CD14-positive monocyte (primary cell): Measurements from ENCODE around the gene SMIM10L1. TPM values are rescaled to one million over a fixed set of nuclear protein-coding genes. Genes with fewer than 3 reads are reported as not detected.

Source experiments
- DNase-seq, 3 donors: peaks; one replicate each; pipeline ENCODE4 v3.0.0-alpha.2; 2011 to 2022
- H2AFZ ChIP-seq: 2 replicates; pipeline ENCODE4 v1.6.0; 2012; ENCODE audit warnings: mild to moderate bottlenecking, low read depth, low read length, inconsistent platforms; ENCODE audit not compliant: insufficient read depth, poor library complexity, severe bottlenecking
- H3K27ac ChIP-seq, 2 donors: 1 replicate in 1 of 2; 2 replicates in 1 of 2; pipeline ENCODE4 v1.5.1; 2012 to 2013; ENCODE audit warnings: low read length in 2 of 2, control low read depth in 1 of 2, inconsistent platforms in 1 of 2, low read depth in 1 of 2, mild to moderate bottlenecking in 1 of 2
- H3K27me3 ChIP-seq, 2 donors: one replicate each; pipeline versions ENCODE4 v1.6.0 to v1.6.1; 2011 to 2013; ENCODE audit warnings: low read length in 2 of 2; ENCODE audit not compliant: control insufficient read depth in 2 of 2, insufficient read depth in 2 of 2
- H3K36me3 ChIP-seq, 2 donors: replicated peaks in 1 of 2; 1 replicate in 1 of 2; 2 replicates in 1 of 2; pipeline versions ENCODE4 v1.5.1 to v1.6.1; 2012 to 2013; ENCODE audit warnings: low read length in 2 of 2, control low read depth in 1 of 2, inconsistent platforms in 1 of 2, mild to moderate bottlenecking in 1 of 2; ENCODE audit not compliant: insufficient read depth in 2 of 2, control insufficient read depth in 1 of 2
- H3K4me1 ChIP-seq, 2 donors: 1 replicate in 1 of 2; 2 replicates in 1 of 2; pipeline versions ENCODE4 v1.5.1 to v1.6.1; 2012 to 2013; ENCODE audit warnings: low read length in 2 of 2, control low read depth in 1 of 2, inconsistent platforms in 1 of 2, mild to moderate bottlenecking in 1 of 2, moderate library complexity in 1 of 2; ENCODE audit not compliant: insufficient read depth in 2 of 2, control insufficient read depth in 1 of 2
- H3K4me2 ChIP-seq: replicated peaks from 2 replicates; pipeline ENCODE3; 2012; ENCODE audit warnings: low read length, moderate library complexity, mild to moderate bottlenecking; ENCODE audit not compliant: poor library complexity, severe bottlenecking; ENCODE audit errors: extremely low read depth
- H3K4me3 ChIP-seq, 3 experiments: fragments of 200-600 bp in 1 of 3; sonication (generic) in 1 of 3; replicated peaks in 1 of 3; 1 replicate in 2 of 3; 2 replicates in 1 of 3; pipeline ENCODE4 v1.5.1; 2011 to 2013; ENCODE audit warnings: low read length in 3 of 3, mild to moderate bottlenecking in 3 of 3, control low read depth in 2 of 3, low read depth in 2 of 3, inconsistent platforms in 1 of 3, moderate library complexity in 1 of 3
- H3K79me2 ChIP-seq: 2 replicates; pipeline ENCODE4 v1.6.0; 2012; ENCODE audit warnings: mild to moderate bottlenecking, control low read depth, inconsistent platforms, low read length, moderate library complexity; ENCODE audit not compliant: insufficient read depth
- H3K9ac ChIP-seq: 2 replicates; pipeline ENCODE4 v1.6.0; 2017; ENCODE audit warnings: low read length, mild to moderate bottlenecking; ENCODE audit not compliant: insufficient read depth, poor library complexity, severe bottlenecking
- H3K9me3 ChIP-seq, 2 donors: replicated peaks in 1 of 2; 1 replicate in 1 of 2; 2 replicates in 1 of 2; pipeline versions ENCODE4 v1.5.1 to v1.6.1; 2012 to 2013; ENCODE audit warnings: low read length in 2 of 2, control low read depth in 1 of 2; ENCODE audit not compliant: control insufficient read depth in 1 of 2, insufficient read depth in 1 of 2
- H4K20me1 ChIP-seq: 2 replicates; pipeline ENCODE4 v1.6.0; 2012; ENCODE audit warnings: mild to moderate bottlenecking, low read length, control low read depth, moderate library complexity; ENCODE audit not compliant: insufficient read depth
- H3K27ac Mint-ChIP-seq, 7 donors: one replicate each; pipeline ENCODE4 v1.8.0; 2020; ENCODE audit warnings: mild to moderate bottlenecking in 7 of 7, mixed read lengths in 7 of 7, moderate library complexity in 6 of 7, inconsistent platforms in 2 of 7
- H3K27me3 Mint-ChIP-seq, 3 donors: one replicate each; pipeline ENCODE4 v1.8.0; 2021 to 2022; ENCODE audit warnings: low read depth in 3 of 3, mild to moderate bottlenecking in 3 of 3, mixed read lengths in 3 of 3, moderate library complexity in 3 of 3, inconsistent platforms in 1 of 3
- H3K36me3 Mint-ChIP-seq, 2 donors: one replicate each; pipeline ENCODE4 v1.8.0; 2020; ENCODE audit warnings: mixed read lengths in 2 of 2, inconsistent platforms in 1 of 2, mild to moderate bottlenecking in 1 of 2
- H3K4me1 Mint-ChIP-seq: one replicate; pipeline ENCODE4 v1.8.0; 2020; ENCODE audit warnings: mild to moderate bottlenecking, mixed read lengths
- H3K4me3 Mint-ChIP-seq, 2 donors: one replicate each; pipeline ENCODE4 v1.8.0; 2020; ENCODE audit warnings: mild to moderate bottlenecking in 2 of 2, mixed read lengths in 2 of 2, moderate library complexity in 1 of 2
- H3K9me3 Mint-ChIP-seq, 7 donors: one replicate each; pipeline ENCODE4 v1.8.0; 2020 to 2022; ENCODE audit warnings: mixed read lengths in 7 of 7, mild to moderate bottlenecking in 6 of 7, moderate library complexity in 6 of 7, inconsistent platforms in 2 of 7
- CTCF ChIP-seq: fragments of 200-600 bp; IDR thresholded peaks from one replicate; pipeline ENCODE4 v1.8.0; 2022; ENCODE audit warnings: antibody characterized with exemption, mild to moderate bottlenecking
- WGBS: methylation state at CpG from one replicate; pipeline ENCODE4 v1.1.5; 2013; ENCODE audit warnings: missing lambda C conversion rate; ENCODE audit not compliant: insufficient coverage; 5-methylcytosine and 5-hydroxymethylcytosine counted together
- intact Hi-C, 2 donors: fragments of 100-400 bp; cut with micrococcal nuclease; formaldehyde crosslinking; loops; one replicate each; pipeline versions ENCODE4 v1.15.0 to v1.15.1; 2023
- polyA plus RNA-seq, 3 donors: library from polyadenylated mRNA; depleted of rRNA in 1 of 3; unstranded in 2 of 3; stranded (reverse) in 1 of 3; fragments of 300-500 nt in 2 of 3; fragments of >200 nt in 1 of 3; fragmentation: Illumina TruSeq in 2 of 3; gene quantifications; 1 replicate in 2 of 3; 2 replicates in 1 of 3; pipeline ENCODE4 v1.2.3, GENCODE V29; 2012 to 2021

SMIM10L1 gene
- polyA plus RNA-seq, 3 donors: 1.4 to 7.8 (median 7.3) TPM

GRCh38 chr12:11171969-11172675 lies 1.1 kb downstream of the SMIM10L1 start:
- H3K9ac ChIP-seq: peak overlapping the region; percentile 85
- Mint-ChIP-seq H3K4me1 (peaks cover 27% of the 10 kb centered on the region), H3K27me3 (no peaks in the 10 kb centered on the region), H3K9me3 (peaks cover 0 to 2% (median 0%) of the 10 kb centered on the region in 7 donors), H3K27ac (peak overlapping the region in 6 of 7 donors; percentile 95 to 99 (median 97)), H3K36me3 (peaks cover 7 to 11% of the 10 kb centered on the region in 2 donors), H3K4me3 (peak overlapping the region; percentile 96 to 97)
- intact Hi-C loops: no loop called here
- no peaks in the 10 kb centered on the region for H3K9me3 ChIP-seq
- peak overlapping the region in 1 of 2 donors; percentile 80 for H3K27ac ChIP-seq
- H2AFZ ChIP-seq: peak overlapping the region; percentile 91
- no peak for DNase-seq
- peaks cover 13 to 21% of the 10 kb centered on the region in 2 donors for H3K4me1 ChIP-seq
- peak overlapping the region; percentile 56 to 88 (median 70) for H3K4me3 ChIP-seq
- peaks cover 68% of the 10 kb centered on the region for H3K79me2 ChIP-seq
- no peaks in the 10 kb centered on the region for H3K27me3 ChIP-seq
- peaks cover 4% of the 10 kb centered on the region for H4K20me1 ChIP-seq
- TF ChIP-seq CTCF: no peak
- WGBS: 13% methylated on average over 3 of the region's 10 CpGs
- peaks cover 0 to 2% of the 10 kb centered on the region in 2 donors for H3K36me3 ChIP-seq
- peak overlapping the region; percentile 90 for H3K4me2 ChIP-seq

GRCh38 chr12:11174022-11174421 lies 3.0 kb downstream of the SMIM10L1 start:
- Mint-ChIP-seq H3K4me1 (peaks cover 25% of the 10 kb centered on the region), H3K4me3 (no peak overlapping the region)
- 100% methylated on average over 1 of the region's 2 CpGs for WGBS

More at GRCh38 chr12:11174022-11174421, 3.0 kb downstream of the SMIM10L1 start:
- Mint-ChIP-seq H3K27ac (no peak overlapping the region), H3K9me3 (peaks cover 0 to 2% (median 0%) of the 10 kb centered on the region in 7 donors), H3K27me3 (no peaks in the 10 kb centered on the region), H3K36me3 (peaks cover 4 to 7% of the 10 kb centered on the region in 2 donors)
- Histone ChIP-seq H3K9me3 (no peaks in the 10 kb centered on the region), H4K20me1 (peaks cover 4% of the 10 kb centered on the region), H3K27ac (no peak overlapping the region), H3K27me3 (no peaks in the 10 kb centered on the region), H2AFZ (no peak overlapping the region), H3K4me2 (no peak overlapping the region), H3K9ac (no peak overlapping the region), H3K4me3 (no peak overlapping the region), H3K36me3 (peaks cover 0 to 2% of the 10 kb centered on the region in 2 donors), H3K79me2 (peaks cover 51% of the 10 kb centered on the region), H3K4me1 (peaks cover 13 to 21% of the 10 kb centered on the region in 2 donors)
- intact Hi-C loops: no loop called here
- no peak for DNase-seq
- no peak for TF ChIP-seq CTCF
